Measurements from ENCODE around the gene HECTD1. TPM values are rescaled to one million over a fixed set of nuclear protein-coding genes. Genes with fewer than 3 reads are reported as not detected.

HECTD1 gene
- total RNA-seq, 1 experiment from 2014 or later = 160 TPM

DNA sequence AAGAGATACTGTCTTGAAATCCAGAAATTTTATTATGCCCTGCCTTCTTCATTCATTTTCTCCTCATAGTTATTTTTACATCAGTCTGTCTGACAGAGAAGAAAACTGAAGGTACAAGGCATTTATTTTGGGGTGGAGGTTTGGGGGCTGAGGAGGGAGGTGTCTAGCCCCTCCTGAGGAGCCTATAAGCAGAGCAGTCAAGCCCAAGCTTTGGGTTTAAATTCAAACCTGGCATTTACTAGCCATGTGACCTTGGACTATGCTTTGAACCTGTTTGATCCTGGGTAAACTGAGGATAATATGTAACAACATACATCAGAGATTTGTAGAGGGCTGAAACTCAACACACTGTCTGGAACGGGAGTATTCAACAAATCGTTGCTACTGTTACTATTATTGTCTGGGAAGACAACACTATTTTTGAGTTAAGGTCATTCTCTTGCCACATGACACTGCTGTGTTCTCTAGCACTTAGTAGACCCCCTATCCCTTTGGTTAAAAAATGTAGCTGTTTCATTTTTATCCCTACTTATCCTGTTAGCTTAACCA, 115.4 kb downstream of the HECTD1 start:
- ChIA-PET RAD21 (ENCODE audit: low non-redundant PET in 1 of 2, low total read pairs in 2 of 2, uncharacterized antibody in 2 of 2, unreplicated experiment in 2 of 2) (no interaction called here), CTCF (no interaction called here), POLR2A (no interaction called here)
- Histone ChIP-seq H3K4me2 (ENCODE audit: low read length) (no peak overlapping the region), H3K9ac (ENCODE audit: low read length) (no peak overlapping the region), H3K79me2 (ENCODE audit: insufficient read depth, low read length) (no peaks in the 10 kb centered on the region), H3K27ac (ENCODE audit: low read depth, low read length) (no peak overlapping the region), H4K20me1 (ENCODE audit: insufficient read depth) (no peaks in the 10 kb centered on the region), H2AFZ (ENCODE audit: low read depth, low read length, poor library complexity, severe bottlenecking) (no peak overlapping the region), H3K9me3 (ENCODE audit: control insufficient read depth in 1 of 2, insufficient read depth in 1 of 2, low read depth in 1 of 2, low read length in 2 of 2) (no peaks in the 10 kb centered on the region), H3K4me1 (ENCODE audit: control insufficient read depth in 1 of 2, insufficient read depth in 2 of 2, low read length in 2 of 2) (0 out of 4 replicates have a peak, but pooled peaks cover 0 to 4% of the 10 kb centered on the region in 2 experiments), H3K36me3 (ENCODE audit: control insufficient read depth in 1 of 2, insufficient read depth in 2 of 2, low read length in 2 of 2) (no peaks in the 10 kb centered on the region), H3K27me3 (ENCODE audit: insufficient read depth, low read length) (no peaks in the 10 kb centered on the region), H3K9me2 (ENCODE audit: insufficient read depth) (no peaks in the 10 kb centered on the region), H3K4me3 (replicated peaks in 1 of 2; ENCODE audit: low read depth in 1 of 2, low read length in 2 of 2) (no peak overlapping the region)
- no TSS peak for BruUV-seq (replicated peaks)
- DNase-seq (ENCODE audit: low read depth, low spot score) = no peak
- TF ChIP-seq, protein P1, sequence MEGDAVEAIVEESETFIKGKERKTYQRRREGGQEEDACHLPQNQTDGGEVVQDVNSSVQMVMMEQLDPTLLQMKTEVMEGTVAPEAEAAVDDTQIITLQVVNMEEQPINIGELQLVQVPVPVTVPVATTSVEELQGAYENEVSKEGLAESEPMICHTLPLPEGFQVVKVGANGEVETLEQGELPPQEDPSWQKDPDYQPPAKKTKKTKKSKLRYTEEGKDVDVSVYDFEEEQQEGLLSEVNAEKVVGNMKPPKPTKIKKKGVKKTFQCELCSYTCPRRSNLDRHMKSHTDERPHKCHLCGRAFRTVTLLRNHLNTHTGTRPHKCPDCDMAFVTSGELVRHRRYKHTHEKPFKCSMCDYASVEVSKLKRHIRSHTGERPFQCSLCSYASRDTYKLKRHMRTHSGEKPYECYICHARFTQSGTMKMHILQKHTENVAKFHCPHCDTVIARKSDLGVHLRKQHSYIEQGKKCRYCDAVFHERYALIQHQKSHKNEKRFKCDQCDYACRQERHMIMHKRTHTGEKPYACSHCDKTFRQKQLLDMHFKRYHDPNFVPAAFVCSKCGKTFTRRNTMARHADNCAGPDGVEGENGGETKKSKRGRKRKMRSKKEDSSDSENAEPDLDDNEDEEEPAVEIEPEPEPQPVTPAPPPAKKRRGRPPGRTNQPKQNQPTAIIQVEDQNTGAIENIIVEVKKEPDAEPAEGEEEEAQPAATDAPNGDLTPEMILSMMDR (IDR thresholded peaks at IDR 0.05 in 2 of 3, conservative IDR thresholded peaks at IDR 0.05 in 1 of 3; ENCODE audit: borderline replicate concordance in 1 of 3, insufficient read depth in 1 of 3, low read depth in 2 of 3, low read length in 2 of 3) = no peak
- TF ChIP-seq, protein P2, sequence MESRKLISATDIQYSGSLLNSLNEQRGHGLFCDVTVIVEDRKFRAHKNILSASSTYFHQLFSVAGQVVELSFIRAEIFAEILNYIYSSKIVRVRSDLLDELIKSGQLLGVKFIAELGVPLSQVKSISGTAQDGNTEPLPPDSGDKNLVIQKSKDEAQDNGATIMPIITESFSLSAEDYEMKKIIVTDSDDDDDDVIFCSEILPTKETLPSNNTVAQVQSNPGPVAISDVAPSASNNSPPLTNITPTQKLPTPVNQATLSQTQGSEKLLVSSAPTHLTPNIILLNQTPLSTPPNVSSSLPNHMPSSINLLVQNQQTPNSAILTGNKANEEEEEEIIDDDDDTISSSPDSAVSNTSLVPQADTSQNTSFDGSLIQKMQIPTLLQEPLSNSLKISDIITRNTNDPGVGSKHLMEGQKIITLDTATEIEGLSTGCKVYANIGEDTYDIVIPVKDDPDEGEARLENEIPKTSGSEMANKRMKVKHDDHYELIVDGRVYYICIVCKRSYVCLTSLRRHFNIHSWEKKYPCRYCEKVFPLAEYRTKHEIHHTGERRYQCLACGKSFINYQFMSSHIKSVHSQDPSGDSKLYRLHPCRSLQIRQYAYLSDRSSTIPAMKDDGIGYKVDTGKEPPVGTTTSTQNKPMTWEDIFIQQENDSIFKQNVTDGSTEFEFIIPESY (IDR thresholded peaks at IDR 0.05; ENCODE audit: extremely low read depth, insufficient replicate concordance, low read length) = no peak
- TF ChIP-seq SP1 (IDR thresholded peaks at IDR 0.05; ENCODE audit: low read depth) (no peak), JUND (IDR thresholded peaks at IDR 0.05) (no peak), CBX3 (IDR thresholded peaks at IDR 0.05; ENCODE audit: low read depth) (no peak)
- TF ChIP-seq, protein P3, sequence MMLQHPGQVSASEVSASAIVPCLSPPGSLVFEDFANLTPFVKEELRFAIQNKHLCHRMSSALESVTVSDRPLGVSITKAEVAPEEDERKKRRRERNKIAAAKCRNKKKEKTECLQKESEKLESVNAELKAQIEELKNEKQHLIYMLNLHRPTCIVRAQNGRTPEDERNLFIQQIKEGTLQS (IDR thresholded peaks at IDR 0.05) = no peak
- intact Hi-C loops (cut with micrococcal nuclease) = no loop called here
- ATAC-seq = no peak

Measured in HCT116 (cell line).